ENCODE data around the gene PPP6R2. TPM values are rescaled to one million over a fixed set of nuclear protein-coding genes. Genes with fewer than 3 reads are reported as not detected.

PPP6R2 gene
- total and polyA plus RNA-seq, 2 of the 4 experiments (the other 2 are of a cell fraction), result 49.2 to 51.6 TPM

- H3K23ac ChIP-seq (ENCODE audit: low read depth, low read length), result no peak overlapping the region
- no peak overlapping the region for H4K8ac ChIP-seq (ENCODE audit: low read depth in 2 of 2, low read length in 2 of 2)
- BruUV-seq (replicated peaks), result no TSS peak
- no peak overlapping the region for H3K56ac ChIP-seq (ENCODE audit: extremely low read depth, insufficient read depth, low read length)
- H4K91ac ChIP-seq (ENCODE audit: insufficient read depth, low read depth, low read length), result no peak overlapping the region
- H3K18ac ChIP-seq (ENCODE audit: low read depth, low read length), result no peak overlapping the region
- no peaks in the 10 kb centered on the region for H3K27me3 ChIP-seq (ENCODE audit: control insufficient read depth, insufficient read depth, low read length)
- TF ChIP-seq RAD21 (IDR thresholded peaks at IDR 0.05; ENCODE audit: low read length), result no peak
- TF ChIP-seq CEBPB (IDR thresholded peaks at IDR 0.05; ENCODE audit: low read depth, low read length), result no peak
- no peak for TF ChIP-seq RCOR1 (IDR thresholded peaks at IDR 0.05; ENCODE audit: insufficient replicate concordance, low read length)
- no peak for TF ChIP-seq CTCF (conservative IDR thresholded peaks at IDR 0.05; ENCODE audit: low read depth, low read length)
- no peak for TF ChIP-seq MAFK (IDR thresholded peaks at IDR 0.05; ENCODE audit: low read depth, low read length)
- TF ChIP-seq SMC3 (IDR thresholded peaks at IDR 0.05; ENCODE audit: low read depth, low read length), result no peak
- no peak for TF ChIP-seq POLR2A (IDR thresholded peaks at IDR 0.05; ENCODE audit: low read depth, low read length)
- no peak for TF ChIP-seq ELK1 (IDR thresholded peaks at IDR 0.05; ENCODE audit: borderline replicate concordance, low read depth, low read length)
- TF ChIP-seq FOS (IDR thresholded peaks at IDR 0.05; ENCODE audit: low read depth, low read length), result no peak
- no peak for TF ChIP-seq MXI1 (IDR thresholded peaks at IDR 0.05; ENCODE audit: borderline replicate concordance, low read depth, low read length)
- TF ChIP-seq MAZ (IDR thresholded peaks at IDR 0.05; ENCODE audit: borderline replicate concordance, low read depth, low read length), result no peak
- TF ChIP-seq RFX5 (IDR thresholded peaks at IDR 0.05; ENCODE audit: low read depth, low read length), result no peak
- in situ Hi-C loops (cut with MboI; ENCODE audit: low sequenced_read_pairs), result no loop called here
- H2AFZ ChIP-seq (replicated peaks; ENCODE audit: low read length, poor library complexity), result no peak overlapping the region
- H3K4me1 ChIP-seq (ENCODE audit: control insufficient read depth, insufficient read depth, low read length), result no peaks in the 10 kb centered on the region
- no peak overlapping the region for H2BK20ac ChIP-seq (ENCODE audit: low read depth, low read length)
- H3K27ac ChIP-seq (ENCODE audit: insufficient read depth, low read length), result no peak overlapping the region
- H3K14ac ChIP-seq (replicated peaks; ENCODE audit: low read depth, low read length), result no peak overlapping the region
- no peaks in the 10 kb centered on the region for H3K9me1 ChIP-seq (ENCODE audit: insufficient read depth, low read length)
- dilution Hi-C loops (cut with HindIII; ENCODE audit: low sequenced_read_pairs, unreplicated experiment), result no loop called here
- 87% methylated on average over 3 of the region's 12 CpGs; no CpG with 5 or more reads in 1 of the 2 experiments for WGBS, 2 experiments (ENCODE audit: extremely low coverage in 2 of 2, insufficient read length in 1 of 2)
- no peak overlapping the region for H2BK120ac ChIP-seq (ENCODE audit: low read depth, low read length)
- DNase-seq (no peak), ATAC-seq (ENCODE audit: low read depth) (no peak)
- H3K79me1 ChIP-seq (ENCODE audit: low read depth in 1 of 2, low read length in 2 of 2), result peaks cover 9 to 17% of the 10 kb centered on the region in 2 experiments; a peak in 3 of 4 replicates
- intact Hi-C loops (cut with micrococcal nuclease), result no loop called here
- no peak overlapping the region for H3K4me3 ChIP-seq (ENCODE audit: insufficient read depth, low read depth, low read length)
- no peak overlapping the region for H2BK5ac ChIP-seq (ENCODE audit: low read depth, low read length, poor library complexity, severe bottlenecking)
- H3K36me3 ChIP-seq (ENCODE audit: control insufficient read depth, insufficient read depth, low read length), result peaks cover 59% of the 10 kb centered on the region
- no peak overlapping the region for H3K4ac ChIP-seq (ENCODE audit: low read depth, low read length)
- POLR2A ChIA-PET (ENCODE audit: unreplicated experiment), result no interaction called here
- CTCF ChIA-PET, result no interaction called here
- H2BK15ac ChIP-seq (ENCODE audit: low read depth, low read length), result no peak overlapping the region
- H3K9me3 ChIP-seq (ENCODE audit: control insufficient read depth, insufficient read depth, low read length), result no peaks in the 10 kb centered on the region
- no peak overlapping the region for H4K5ac ChIP-seq (ENCODE audit: low read depth, low read length)
- no peak overlapping the region for H3K9ac ChIP-seq (ENCODE audit: low read depth, low read length)
- H2AK9ac ChIP-seq (replicated peaks; ENCODE audit: low read depth, low read length, poor library complexity), result no peak overlapping the region
- H4K20me1 ChIP-seq (ENCODE audit: insufficient read depth, low read length), result peaks cover 12% of the 10 kb centered on the region
- no peak overlapping the region for H3K4me2 ChIP-seq (ENCODE audit: low read depth, low read length)
- H2AK5ac ChIP-seq (ENCODE audit: low read depth, low read length), result no peak overlapping the region
Measured at GRCh38 chr22:50415426-50415825, 72.3 kb downstream of the PPP6R2 start.
